GM23338 (cell line): Measurements from ENCODE around the gene THSD7A. TPM values are rescaled to one million over a fixed set of nuclear protein-coding genes. Genes with fewer than 3 reads are reported as not detected.

ENCODE experiments used
- ATAC-seq: fragments of 200-7000 bp; cut with Tn5 transposase; 3 replicates; pipeline ENCODE4 v1.9.1; 2020
- DNase-seq: peaks from one replicate; pipeline ENCODE4 v3.0.0-alpha.2; 2015; ENCODE audit warnings: low spot score
- H2AFZ ChIP-seq: fragments of 200-600 bp; sonication (generic); 2 replicates; pipeline ENCODE4 v1.8.0; 2016; ENCODE audit warnings: antibody characterized with exemption, mild to moderate bottlenecking, moderate library complexity
- H3F3A ChIP-seq: fragments of 200-600 bp; sonication (generic); replicated peaks from 2 replicates; pipeline ENCODE4 v1.8.0; 2017; ENCODE audit warnings: antibody characterized with exemption, mixed run types, low read depth
- H3K27ac ChIP-seq: fragments of 200-600 bp; sonication (generic); 2 replicates; pipeline ENCODE4 v1.6.1; 2016; ENCODE audit warnings: low read depth
- H3K27me3 ChIP-seq: fragments of 200-600 bp; sonication (generic); 2 replicates; pipeline ENCODE4 v1.8.0; 2016; ENCODE audit warnings: mild to moderate bottlenecking, mixed run types, moderate library complexity; ENCODE audit not compliant: insufficient read depth
- H3K36me3 ChIP-seq: fragments of 200-600 bp; sonication (generic); 2 replicates; pipeline ENCODE4 v1.8.0; 2016; ENCODE audit warnings: mild to moderate bottlenecking; ENCODE audit not compliant: insufficient read depth
- H3K4me1 ChIP-seq: fragments of 200-600 bp; sonication (generic); 2 replicates; pipeline ENCODE4 v1.8.0; 2016; ENCODE audit warnings: mild to moderate bottlenecking, moderate library complexity; ENCODE audit not compliant: insufficient read depth
- H3K4me2 ChIP-seq: fragments of 200-600 bp; sonication (generic); 2 replicates; pipeline ENCODE4 v1.7.1; 2017; ENCODE audit warnings: mixed run types
- H3K4me3 ChIP-seq: fragments of 200-600 bp; sonication (generic); 2 replicates; pipeline ENCODE4 v1.6.1; 2016; ENCODE audit warnings: mixed run types
- H3K79me2 ChIP-seq: fragments of 200-600 bp; sonication (generic); replicated peaks from 2 replicates; pipeline ENCODE4 v1.8.0; 2017; ENCODE audit warnings: mild to moderate bottlenecking; ENCODE audit not compliant: insufficient read depth
- H3K9me2 ChIP-seq: fragments of 200-600 bp; sonication (generic); 2 replicates; pipeline ENCODE4 v1.8.0; 2017; ENCODE audit not compliant: insufficient read depth
- H4K20me1 ChIP-seq: fragments of 200-600 bp; sonication (generic); replicated peaks from 2 replicates; pipeline ENCODE4 v1.8.0; 2017; ENCODE audit warnings: mild to moderate bottlenecking; ENCODE audit not compliant: insufficient read depth
- H3K27ac Mint-ChIP-seq: 2 replicates; pipeline ENCODE4 v1.8.0; 2020; ENCODE audit warnings: inconsistent platforms, mild to moderate bottlenecking, moderate library complexity, mixed read lengths
- H3K27me3 Mint-ChIP-seq: 3 replicates; pipeline ENCODE4 v1.8.0; 2022; ENCODE audit warnings: low read depth, mild to moderate bottlenecking, moderate library complexity, mixed read lengths, inconsistent platforms; ENCODE audit not compliant: insufficient read depth, poor library complexity
- H3K36me3 Mint-ChIP-seq: 3 replicates; pipeline ENCODE4 v1.8.0; 2021; ENCODE audit warnings: low read depth, mild to moderate bottlenecking, inconsistent platforms, moderate library complexity, mixed read lengths
- H3K4me1 Mint-ChIP-seq: 3 replicates; pipeline ENCODE4 v1.8.0; 2020; ENCODE audit warnings: mild to moderate bottlenecking, inconsistent platforms, mixed read lengths
- H3K4me3 Mint-ChIP-seq: 3 replicates; pipeline ENCODE4 v1.8.0; 2021; ENCODE audit warnings: moderate library complexity, mild to moderate bottlenecking, inconsistent platforms, mixed read lengths
- H3K9me3 Mint-ChIP-seq: 3 replicates; pipeline ENCODE4 v1.8.0; 2020; ENCODE audit warnings: moderate library complexity, mild to moderate bottlenecking, inconsistent platforms, mixed read lengths
- CREB1 ChIP-seq: fragments of 250-450 bp; sonication (Bioruptor Pico); IDR thresholded peaks from 2 replicates; pipeline ENCODE4 v1.5.0; 2020; ENCODE audit warnings: low read depth, mild to moderate bottlenecking, moderate library complexity
- CTCF ChIP-seq, 2 experiments: fragments of 200-600 bp in 1 of 2; sonication (generic) in 1 of 2; conservative IDR thresholded peaks; 2 replicates each; pipeline versions ENCODE4 v1.5.1 to v1.6.1; 2016 to 2017; ENCODE audit warnings: antibody characterized with exemption in 2 of 2, low read depth in 2 of 2, mild to moderate bottlenecking in 2 of 2, moderate library complexity in 1 of 2
- EZH2 ChIP-seq: fragments of 200-600 bp; sonication (generic); IDR thresholded peaks from one replicate; pipeline ENCODE4 v1.8.0; 2017; ENCODE audit warnings: antibody characterized with exemption, mild to moderate bottlenecking, low read depth; ENCODE audit not compliant: unreplicated experiment
- EZH2phosphoT487 ChIP-seq: fragments of 200-600 bp; sonication (generic); IDR thresholded peaks from one replicate; pipeline ENCODE4 v1.8.1; 2018; ENCODE audit warnings: antibody characterized with exemption; ENCODE audit not compliant: unreplicated experiment
- JUNB ChIP-seq: IDR thresholded peaks from one replicate; pipeline ENCODE4 v1.6.1; 2016; ENCODE audit warnings: antibody characterized with exemption; ENCODE audit not compliant: unreplicated experiment
- NANOG ChIP-seq: IDR thresholded peaks from 2 replicates; pipeline ENCODE4 v1.6.1; 2016; ENCODE audit warnings: antibody characterized with exemption, borderline replicate concordance
- polyA plus RNA-seq: library from polyadenylated mRNA; unstranded; fragments of >200 nt; fragmentation: Nextera tagmentation; extraction: Ambion mirVana; gene quantifications from 2 replicates; pipeline ENCODE4 v1.2.1, GENCODE V29; 2016
- total RNA-seq: library from RNA; depleted of rRNA; stranded (reverse); fragments of >200 nt; shearing (Covaris generic); gene quantifications from 2 replicates; pipeline ENCODE4 v1.2.3, GENCODE V29; 2014
- TF ChIP-seq, protein P1 (sequence below): IDR thresholded peaks from one replicate; pipeline ENCODE4 v1.6.1; 2018; ENCODE audit warnings: antibody characterized with exemption; ENCODE audit not compliant: unreplicated experiment
- TF ChIP-seq, protein P2 (sequence below): fragments of 250-450 bp; sonication (Bioruptor Pico); IDR thresholded peaks from 2 replicates; pipeline ENCODE4 v1.5.0; 2020; ENCODE audit warnings: mild to moderate bottlenecking, moderate library complexity

Gene THSD7A
- total and polyA plus RNA-seq, 2 experiments from 2014 or later = 1.3 to 2.1 TPM

- no peak for TF ChIP-seq EZH2
- TF ChIP-seq NANOG = no peak
- TF ChIP-seq, protein P1, sequence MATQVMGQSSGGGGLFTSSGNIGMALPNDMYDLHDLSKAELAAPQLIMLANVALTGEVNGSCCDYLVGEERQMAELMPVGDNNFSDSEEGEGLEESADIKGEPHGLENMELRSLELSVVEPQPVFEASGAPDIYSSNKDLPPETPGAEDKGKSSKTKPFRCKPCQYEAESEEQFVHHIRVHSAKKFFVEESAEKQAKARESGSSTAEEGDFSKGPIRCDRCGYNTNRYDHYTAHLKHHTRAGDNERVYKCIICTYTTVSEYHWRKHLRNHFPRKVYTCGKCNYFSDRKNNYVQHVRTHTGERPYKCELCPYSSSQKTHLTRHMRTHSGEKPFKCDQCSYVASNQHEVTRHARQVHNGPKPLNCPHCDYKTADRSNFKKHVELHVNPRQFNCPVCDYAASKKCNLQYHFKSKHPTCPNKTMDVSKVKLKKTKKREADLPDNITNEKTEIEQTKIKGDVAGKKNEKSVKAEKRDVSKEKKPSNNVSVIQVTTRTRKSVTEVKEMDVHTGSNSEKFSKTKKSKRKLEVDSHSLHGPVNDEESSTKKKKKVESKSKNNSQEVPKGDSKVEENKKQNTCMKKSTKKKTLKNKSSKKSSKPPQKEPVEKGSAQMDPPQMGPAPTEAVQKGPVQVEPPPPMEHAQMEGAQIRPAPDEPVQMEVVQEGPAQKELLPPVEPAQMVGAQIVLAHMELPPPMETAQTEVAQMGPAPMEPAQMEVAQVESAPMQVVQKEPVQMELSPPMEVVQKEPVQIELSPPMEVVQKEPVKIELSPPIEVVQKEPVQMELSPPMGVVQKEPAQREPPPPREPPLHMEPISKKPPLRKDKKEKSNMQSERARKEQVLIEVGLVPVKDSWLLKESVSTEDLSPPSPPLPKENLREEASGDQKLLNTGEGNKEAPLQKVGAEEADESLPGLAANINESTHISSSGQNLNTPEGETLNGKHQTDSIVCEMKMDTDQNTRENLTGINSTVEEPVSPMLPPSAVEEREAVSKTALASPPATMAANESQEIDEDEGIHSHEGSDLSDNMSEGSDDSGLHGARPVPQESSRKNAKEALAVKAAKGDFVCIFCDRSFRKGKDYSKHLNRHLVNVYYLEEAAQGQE = no peak
- no peak for TF ChIP-seq CREB1 (CRISPR knock-in tag)
- TF ChIP-seq EZH2phosphoT487 = no peak
- TF ChIP-seq JUNB = no peak
Measured at GRCh38 chr7:11343136-11343535, 488.9 kb downstream of the THSD7A start (continued).

GRCh38 chr7:11341285-11341944, 490.6 kb downstream of the THSD7A start:
- H3K4me2 ChIP-seq = no peak overlapping the region
- no peaks in the 10 kb centered on the region for H3K9me2 ChIP-seq
- H3K27me3 Mint-ChIP-seq = peaks cover 3% of the 10 kb centered on the region
- no peaks in the 10 kb centered on the region for H3K79me2 ChIP-seq
- H3K4me1 ChIP-seq = 0 out of 2 replicates have a peak, but pooled peaks cover 5% of the 10 kb centered on the region
- no peak overlapping the region for H3K4me3 ChIP-seq
- no peaks in the 10 kb centered on the region for H4K20me1 ChIP-seq
- no peaks in the 10 kb centered on the region for H3F3A ChIP-seq
- no peak overlapping the region for H3K4me3 Mint-ChIP-seq
- no peaks in the 10 kb centered on the region for H3K36me3 Mint-ChIP-seq
- H3K4me1 Mint-ChIP-seq = peaks cover 21% of the 10 kb centered on the region
- H3K9me3 Mint-ChIP-seq = no peaks in the 10 kb centered on the region
- DNase-seq (peak; percentile 54), ATAC-seq (peak; percentile 52)
- 0 out of 2 replicates have a peak overlapping the region, but pooled peaks have one; percentile 41 for H3K27ac Mint-ChIP-seq
- TF ChIP-seq, protein P2, sequence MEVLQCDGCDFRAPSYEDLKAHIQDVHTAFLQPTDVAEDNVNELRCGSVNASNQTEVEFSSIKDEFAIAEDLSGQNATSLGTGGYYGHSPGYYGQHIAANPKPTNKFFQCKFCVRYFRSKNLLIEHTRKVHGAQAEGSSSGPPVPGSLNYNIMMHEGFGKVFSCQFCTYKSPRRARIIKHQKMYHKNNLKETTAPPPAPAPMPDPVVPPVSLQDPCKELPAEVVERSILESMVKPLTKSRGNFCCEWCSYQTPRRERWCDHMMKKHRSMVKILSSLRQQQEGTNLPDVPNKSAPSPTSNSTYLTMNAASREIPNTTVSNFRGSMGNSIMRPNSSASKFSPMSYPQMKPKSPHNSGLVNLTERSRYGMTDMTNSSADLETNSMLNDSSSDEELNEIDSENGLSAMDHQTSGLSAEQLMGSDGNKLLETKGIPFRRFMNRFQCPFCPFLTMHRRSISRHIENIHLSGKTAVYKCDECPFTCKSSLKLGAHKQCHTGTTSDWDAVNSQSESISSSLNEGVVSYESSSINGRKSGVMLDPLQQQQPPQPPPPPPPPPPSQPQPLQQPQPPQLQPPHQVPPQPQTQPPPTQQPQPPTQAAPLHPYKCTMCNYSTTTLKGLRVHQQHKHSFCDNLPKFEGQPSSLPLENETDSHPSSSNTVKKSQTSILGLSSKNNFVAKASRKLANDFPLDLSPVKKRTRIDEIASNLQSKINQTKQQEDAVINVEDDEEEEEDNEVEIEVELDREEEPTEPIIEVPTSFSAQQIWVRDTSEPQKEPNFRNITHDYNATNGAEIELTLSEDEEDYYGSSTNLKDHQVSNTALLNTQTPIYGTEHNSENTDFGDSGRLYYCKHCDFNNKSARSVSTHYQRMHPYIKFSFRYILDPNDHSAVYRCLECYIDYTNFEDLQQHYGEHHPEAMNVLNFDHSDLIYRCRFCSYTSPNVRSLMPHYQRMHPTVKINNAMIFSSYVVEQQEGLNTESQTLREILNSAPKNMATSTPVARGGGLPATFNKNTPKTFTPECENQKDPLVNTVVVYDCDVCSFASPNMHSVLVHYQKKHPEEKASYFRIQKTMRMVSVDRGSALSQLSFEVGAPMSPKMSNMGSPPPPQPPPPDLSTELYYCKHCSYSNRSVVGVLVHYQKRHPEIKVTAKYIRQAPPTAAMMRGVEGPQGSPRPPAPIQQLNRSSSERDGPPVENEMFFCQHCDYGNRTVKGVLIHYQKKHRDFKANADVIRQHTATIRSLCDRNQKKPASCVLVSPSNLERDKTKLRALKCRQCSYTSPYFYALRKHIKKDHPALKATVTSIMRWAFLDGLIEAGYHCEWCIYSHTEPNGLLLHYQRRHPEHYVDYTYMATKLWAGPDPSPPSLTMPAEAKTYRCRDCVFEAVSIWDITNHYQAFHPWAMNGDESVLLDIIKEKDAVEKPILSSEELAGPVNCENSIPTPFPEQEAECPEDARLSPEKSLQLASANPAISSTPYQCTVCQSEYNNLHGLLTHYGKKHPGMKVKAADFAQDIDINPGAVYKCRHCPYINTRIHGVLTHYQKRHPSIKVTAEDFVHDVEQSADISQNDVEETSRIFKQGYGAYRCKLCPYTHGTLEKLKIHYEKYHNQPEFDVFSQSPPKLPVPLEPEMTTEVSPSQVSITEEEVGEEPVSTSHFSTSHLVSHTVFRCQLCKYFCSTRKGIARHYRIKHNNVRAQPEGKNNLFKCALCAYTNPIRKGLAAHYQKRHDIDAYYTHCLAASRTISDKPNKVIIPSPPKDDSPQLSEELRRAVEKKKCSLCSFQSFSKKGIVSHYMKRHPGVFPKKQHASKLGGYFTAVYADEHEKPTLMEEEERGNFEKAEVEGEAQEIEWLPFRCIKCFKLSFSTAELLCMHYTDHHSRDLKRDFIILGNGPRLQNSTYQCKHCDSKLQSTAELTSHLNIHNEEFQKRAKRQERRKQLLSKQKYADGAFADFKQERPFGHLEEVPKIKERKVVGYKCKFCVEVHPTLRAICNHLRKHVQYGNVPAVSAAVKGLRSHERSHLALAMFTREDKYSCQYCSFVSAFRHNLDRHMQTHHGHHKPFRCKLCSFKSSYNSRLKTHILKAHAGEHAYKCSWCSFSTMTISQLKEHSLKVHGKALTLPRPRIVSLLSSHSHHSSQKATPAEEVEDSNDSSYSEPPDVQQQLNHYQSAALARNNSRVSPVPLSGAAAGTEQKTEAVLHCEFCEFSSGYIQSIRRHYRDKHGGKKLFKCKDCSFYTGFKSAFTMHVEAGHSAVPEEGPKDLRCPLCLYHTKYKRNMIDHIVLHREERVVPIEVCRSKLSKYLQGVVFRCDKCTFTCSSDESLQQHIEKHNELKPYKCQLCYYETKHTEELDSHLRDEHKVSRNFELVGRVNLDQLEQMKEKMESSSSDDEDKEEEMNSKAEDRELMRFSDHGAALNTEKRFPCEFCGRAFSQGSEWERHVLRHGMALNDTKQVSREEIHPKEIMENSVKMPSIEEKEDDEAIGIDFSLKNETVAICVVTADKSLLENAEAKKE = no peak
- TF ChIP-seq, protein P1 = no peak
- no peak for TF ChIP-seq JUNB
- TF ChIP-seq EZH2 = no peak
- TF ChIP-seq CTCF (conservative IDR thresholded peaks at IDR 0.05; ENCODE audit: low read depth in 2 of 2) = peak; percentile 62 to 76
- H3K27ac ChIP-seq = no peak overlapping the region
- H3K36me3 ChIP-seq = no peaks in the 10 kb centered on the region
- H3K27me3 ChIP-seq = no peaks in the 10 kb centered on the region
- no peak overlapping the region for H2AFZ ChIP-seq
